Loucy (cell line): Measurements from ENCODE around the gene SBF2.

Experiments
- H2AFZ ChIP-seq: fragments of 200-600 bp; sonication (generic); 2 replicates; pipeline ENCODE4 v1.6.0; 2016; ENCODE audit warnings: antibody characterized with exemption, mild to moderate bottlenecking, low read length, moderate library complexity
- H3F3A ChIP-seq: fragments of 200-600 bp; 2 replicates; pipeline ENCODE4 v1.6.0; 2016; ENCODE audit warnings: antibody characterized with exemption, low read depth, mild to moderate bottlenecking
- H3K27me3 ChIP-seq: fragments of 200-600 bp; sonication (generic); 2 replicates; pipeline ENCODE4 v1.6.1; 2014; ENCODE audit warnings: low read length, mild to moderate bottlenecking; ENCODE audit not compliant: insufficient read depth, poor library complexity, severe bottlenecking
- H3K36me3 ChIP-seq: fragments of 200-600 bp; sonication (generic); 2 replicates; pipeline ENCODE4 v1.6.1; 2016; ENCODE audit warnings: low read length; ENCODE audit not compliant: insufficient read depth
- H3K4me1 ChIP-seq: fragments of 200-600 bp; sonication (generic); 2 replicates; pipeline ENCODE4 v1.5.1; 2014; ENCODE audit warnings: low read length, mild to moderate bottlenecking; ENCODE audit not compliant: insufficient read depth, poor library complexity, severe bottlenecking
- H3K4me2 ChIP-seq: fragments of 200-600 bp; sonication (generic); 2 replicates; pipeline ENCODE4 v1.6.0; 2014; ENCODE audit warnings: antibody characterized with exemption, low read length, low read depth, mild to moderate bottlenecking; ENCODE audit not compliant: poor library complexity, severe bottlenecking
- H3K4me3 ChIP-seq: fragments of 200-600 bp; sonication (generic); 2 replicates; pipeline ENCODE4 v1.5.1; 2014; ENCODE audit warnings: low read length, mild to moderate bottlenecking, mixed read lengths; ENCODE audit not compliant: poor library complexity, severe bottlenecking
- H3K79me2 ChIP-seq: fragments of 200-600 bp; sonication (generic); 2 replicates; pipeline ENCODE4 v1.6.1; 2014; ENCODE audit warnings: low read length; ENCODE audit not compliant: insufficient read depth
- H3K9ac ChIP-seq: fragments of 200-600 bp; sonication (generic); 2 replicates; pipeline ENCODE4 v1.6.0; 2014; ENCODE audit warnings: mild to moderate bottlenecking, low read depth, low read length, moderate library complexity; ENCODE audit not compliant: poor library complexity, severe bottlenecking
- H3K9me2 ChIP-seq: fragments of 200-600 bp; sonication (generic); replicated peaks from 2 replicates; pipeline ENCODE4 v1.6.1; 2016; ENCODE audit warnings: low read depth, low read length, mixed read lengths
- H3K9me3 ChIP-seq: fragments of 200-600 bp; sonication (generic); 2 replicates; pipeline ENCODE4 v1.6.1; 2014; ENCODE audit warnings: mild to moderate bottlenecking, antibody characterized with exemption, low read length, low read depth; ENCODE audit not compliant: insufficient read depth
- H4K20me1 ChIP-seq: fragments of 200-600 bp; sonication (generic); 2 replicates; pipeline ENCODE4 v1.6.0; 2014; ENCODE audit warnings: antibody characterized with exemption, low read length, mild to moderate bottlenecking; ENCODE audit not compliant: insufficient read depth, poor library complexity, severe bottlenecking
- CTCF ChIP-seq: fragments of 200-600 bp; sonication (generic); conservative IDR thresholded peaks from 2 replicates; pipeline ENCODE4 v1.5.1; 2014; ENCODE audit warnings: mild to moderate bottlenecking, antibody characterized with exemption, low read length
- EZH2phosphoT487 ChIP-seq: fragments of 200-600 bp; IDR thresholded peaks from 2 replicates; pipeline ENCODE4 v1.6.1; 2018; ENCODE audit warnings: antibody characterized with exemption, mild to moderate bottlenecking, moderate library complexity, borderline replicate concordance

Gene SBF2

DNA sequence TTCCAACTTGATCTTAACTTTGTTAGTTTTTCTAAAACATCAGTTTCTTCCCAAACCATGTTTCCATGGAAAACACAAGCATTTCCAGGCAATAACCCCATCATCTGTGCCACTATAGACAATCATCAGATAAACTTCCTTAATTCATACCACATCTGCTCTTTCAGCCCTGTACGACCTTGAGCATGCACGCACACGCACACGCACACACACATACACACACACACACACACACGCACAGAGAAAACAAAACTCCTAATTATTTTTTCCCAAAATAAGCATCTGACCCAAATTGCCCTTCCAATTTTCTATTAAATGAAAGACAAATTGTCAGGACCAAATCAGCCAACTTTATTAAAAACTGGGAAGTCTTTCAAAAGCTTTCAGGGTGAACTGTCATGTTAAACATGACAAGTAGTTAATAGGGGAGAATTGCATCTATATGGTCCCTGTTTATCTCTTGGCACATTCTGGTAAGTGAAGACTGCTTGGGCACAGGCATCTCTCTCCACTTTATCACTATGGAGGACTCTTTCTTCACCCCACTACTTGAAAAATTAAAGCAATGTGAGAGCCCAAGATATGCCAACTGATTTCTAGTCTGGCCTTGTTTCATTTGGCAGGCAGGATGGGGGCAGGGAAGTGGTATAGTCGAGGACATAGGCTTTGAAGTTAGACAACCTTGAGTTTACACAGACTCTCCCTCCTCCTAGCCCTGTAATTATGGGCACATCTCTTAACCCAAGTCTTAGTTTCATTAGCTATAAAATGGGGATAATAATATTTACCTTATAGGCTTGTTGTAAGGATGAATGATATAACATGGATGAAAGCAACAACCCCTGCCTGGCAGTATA lies 25.9 kb upstream of the SBF2 start:
- Histone ChIP-seq H3F3A (no peaks in the 10 kb centered on the region), H3K36me3 (no peaks in the 10 kb centered on the region), H3K79me2 (no peaks in the 10 kb centered on the region), H3K9me2 (no peaks in the 10 kb centered on the region), H3K9me3 (no peaks in the 10 kb centered on the region), H4K20me1 (no peaks in the 10 kb centered on the region), H3K27me3 (no peaks in the 10 kb centered on the region), H3K4me2 (peak overlapping the region; percentile 13), H3K4me1 (peaks cover 42% of the 10 kb centered on the region), H2AFZ (no peak overlapping the region), H3K9ac (no peak overlapping the region), H3K4me3 (no peak overlapping the region)
- TF ChIP-seq EZH2phosphoT487 (no peak), CTCF (no peak)

DNA sequence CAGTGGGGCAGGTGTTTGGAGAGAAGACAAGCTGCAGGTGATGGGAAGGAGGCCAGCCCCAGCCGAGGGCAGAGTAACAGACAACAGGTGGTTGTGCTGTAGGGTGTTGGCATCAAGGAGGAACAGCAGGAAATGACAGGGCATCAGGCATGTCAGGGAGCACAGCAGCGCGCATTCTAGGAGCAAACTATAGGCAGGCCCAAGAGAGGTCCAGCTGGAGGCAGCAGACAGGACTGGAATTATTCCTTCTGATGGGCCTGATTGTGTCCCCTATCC lies 24.4 kb upstream of the SBF2 start:
- no peak overlapping the region for H3K4me3 ChIP-seq
- H3K9me2 ChIP-seq, result no peaks in the 10 kb centered on the region
- H3K36me3 ChIP-seq, result no peaks in the 10 kb centered on the region
- no peaks in the 10 kb centered on the region for H3F3A ChIP-seq
- no peaks in the 10 kb centered on the region for H4K20me1 ChIP-seq
- no peak overlapping the region for H3K4me2 ChIP-seq
- TF ChIP-seq EZH2phosphoT487 (no peak), CTCF (no peak)
- no peaks in the 10 kb centered on the region for H3K27me3 ChIP-seq
- H3K4me1 ChIP-seq, result peaks cover 46% of the 10 kb centered on the region
- H3K9ac ChIP-seq, result no peak overlapping the region
- H3K9me3 ChIP-seq, result no peaks in the 10 kb centered on the region
- H2AFZ ChIP-seq, result 0 out of 2 replicates have a peak overlapping the region, but pooled peaks have one; percentile 3
- no peaks in the 10 kb centered on the region for H3K79me2 ChIP-seq

DNA sequence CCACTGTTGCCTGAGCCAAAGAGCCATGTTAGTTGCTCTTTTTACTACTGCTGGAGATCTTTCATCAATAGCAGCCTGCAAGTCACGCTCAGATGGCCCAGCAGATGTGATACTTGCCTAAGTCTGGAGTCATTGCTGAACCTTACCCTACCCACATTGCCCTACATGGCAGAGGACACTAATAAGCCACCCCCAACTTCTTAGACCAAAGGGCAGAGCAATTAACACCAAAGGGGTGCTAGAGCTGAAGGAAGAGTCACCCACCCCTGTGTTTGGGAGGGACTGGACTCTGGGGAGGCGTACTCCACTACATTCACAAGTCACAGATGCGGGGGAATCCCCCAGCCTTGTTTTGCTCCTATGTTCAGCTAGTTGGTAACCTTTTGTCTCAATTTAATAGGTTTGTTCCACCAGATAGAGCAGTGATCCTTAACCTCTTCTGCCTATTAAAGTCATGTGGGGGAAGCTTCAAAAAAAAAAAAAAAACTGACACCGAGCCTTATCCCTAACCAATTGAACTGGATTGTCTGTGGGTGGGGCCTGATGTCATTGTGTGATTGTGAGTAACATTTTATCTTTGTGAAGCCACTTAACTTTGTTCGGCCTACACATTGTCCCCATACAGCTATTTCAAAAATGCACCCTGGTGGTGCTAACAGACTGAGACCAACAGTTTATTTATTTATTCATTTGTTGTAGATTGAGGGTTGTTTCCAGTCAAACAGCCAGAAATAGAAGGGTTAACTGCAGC lies 23.9 kb upstream of the SBF2 start:
- peaks cover 46% of the 10 kb centered on the region for H3K4me1 ChIP-seq
- no peaks in the 10 kb centered on the region for H3K27me3 ChIP-seq
- H3F3A ChIP-seq, result no peaks in the 10 kb centered on the region
- no peak overlapping the region for H3K4me3 ChIP-seq
- H3K36me3 ChIP-seq, result no peaks in the 10 kb centered on the region
- no peak overlapping the region for H3K9ac ChIP-seq
- TF ChIP-seq CTCF (no peak), EZH2phosphoT487 (no peak)
- H3K4me2 ChIP-seq, result no peak overlapping the region
- no peaks in the 10 kb centered on the region for H3K9me2 ChIP-seq
- H2AFZ ChIP-seq, result 0 out of 2 replicates have a peak overlapping the region, but pooled peaks have one; percentile 31
- no peaks in the 10 kb centered on the region for H3K9me3 ChIP-seq
- H3K79me2 ChIP-seq, result no peaks in the 10 kb centered on the region
- no peaks in the 10 kb centered on the region for H4K20me1 ChIP-seq
